ENCODE results near the gene MAST4. TPM values are rescaled to one million over a fixed set of nuclear protein-coding genes. Genes with fewer than 3 reads are reported as not detected.

Gene MAST4
- 84.6 and 105 TPM in 2 replicates for total RNA-seq

DNA sequence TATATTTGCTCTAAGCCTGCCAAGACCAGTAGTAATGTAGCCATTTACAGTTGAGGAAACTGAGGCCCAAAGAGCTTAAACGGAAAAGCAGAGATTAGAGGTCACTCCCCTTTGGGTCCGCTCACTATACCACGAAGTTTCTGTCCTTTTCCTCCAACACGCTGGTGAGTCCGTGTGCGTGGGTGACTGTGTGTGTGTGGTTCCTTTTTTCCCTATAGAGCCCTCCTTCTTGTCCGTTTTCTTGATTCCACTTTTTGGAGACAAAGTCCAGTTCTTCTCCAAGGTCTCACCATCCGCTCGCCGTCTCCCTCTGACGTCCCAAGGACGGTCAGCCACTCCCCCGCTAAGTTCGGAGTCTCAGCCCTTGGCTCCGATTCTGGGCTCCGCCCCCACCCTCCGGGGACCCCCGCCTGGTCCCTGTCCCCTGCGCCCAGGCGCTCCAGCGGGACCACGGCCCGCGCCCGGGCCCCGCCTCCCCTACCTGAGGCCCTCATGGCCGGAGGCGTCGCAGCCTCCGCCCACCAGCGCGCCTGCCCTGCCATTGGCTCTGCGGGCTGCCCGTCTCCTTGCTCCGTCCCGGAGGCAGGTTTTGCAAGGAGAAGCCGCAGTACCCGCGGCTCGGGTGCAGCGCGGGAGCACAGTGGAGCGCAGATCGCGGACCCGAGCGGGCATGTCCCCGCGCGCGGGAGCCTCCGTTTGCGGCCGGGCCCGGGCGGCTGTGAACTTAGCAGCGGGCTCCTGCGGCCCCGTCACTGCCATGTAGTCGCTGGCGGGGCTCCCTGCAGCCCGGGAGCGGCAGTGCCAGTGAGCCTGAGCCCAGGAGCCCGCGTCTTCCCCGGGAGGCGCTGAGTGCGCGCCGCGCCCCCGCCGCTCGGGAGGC is at the start of gene MAST4:
MAST4 (plus strand) TSS at position 638 of the 880 bp plus-strand sequence. CDS start 263 bp downstream, outside the sequence.

DNA sequence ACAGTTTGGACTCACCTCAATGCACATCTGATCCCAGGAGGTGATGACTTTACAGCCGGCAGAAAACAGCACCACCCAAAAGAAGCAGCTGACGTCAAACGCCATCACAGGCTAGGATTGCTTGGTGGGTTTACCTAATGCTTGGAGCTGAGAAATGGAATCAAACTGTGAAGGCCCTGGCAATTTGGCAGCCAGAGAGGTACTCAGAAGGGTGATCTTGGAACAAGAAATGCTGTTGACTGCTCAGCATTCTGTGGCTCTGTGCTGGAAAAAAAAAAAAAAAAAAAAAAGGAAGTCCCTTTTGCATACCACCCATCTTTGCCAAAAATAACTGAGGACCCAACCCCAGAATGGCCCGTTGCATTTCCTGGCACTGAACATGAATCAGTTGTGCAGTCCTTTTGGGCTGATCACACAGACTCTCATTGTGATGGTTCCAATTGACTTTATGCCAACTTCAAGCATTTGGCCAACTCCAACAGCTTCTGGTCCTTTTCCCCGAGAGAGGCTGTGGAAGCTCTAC is 600.4 kb downstream of the MAST4 start, which contains the start of gene CD180:
CD180 (minus strand) TSS at position 263 of the 523 bp plus-strand sequence; CDS start at position 105, 158 bp downstream.

Measured in thoracic aorta endothelial cell (primary cell).